PFSK-1 (cell line): ENCODE results near the gene BEND6.

ENCODE experiments used
- FOXP2 ChIP-seq: optimal IDR thresholded peaks from 2 replicates; pipeline ENCODE3; 2011; ENCODE audit warnings: borderline replicate concordance, control low read depth, inconsistent platforms; ENCODE audit not compliant: insufficient read depth; ENCODE audit errors: extremely low read length, extremely low read depth
- POLR2AphosphoS5 ChIP-seq: IDR thresholded peaks from 2 replicates; pipeline ENCODE4 v1.6.1; 2012; ENCODE audit warnings: low read depth, mild to moderate bottlenecking, control low read depth, low read length, moderate library complexity
- REST ChIP-seq, 2 experiments: IDR thresholded peaks; 2 replicates each; pipeline versions ENCODE4 v1.6.1 to v1.8.0; 2011 to 2012; ENCODE audit warnings: low read depth in 2 of 2, low read length in 2 of 2, control low read depth in 1 of 2, inconsistent platforms in 1 of 2, mild to moderate bottlenecking in 1 of 2, moderate library complexity in 1 of 2; ENCODE audit not compliant: insufficient read depth in 1 of 2
- SIN3A ChIP-seq: IDR thresholded peaks from 2 replicates; pipeline ENCODE4 v1.6.1; 2012; ENCODE audit warnings: mild to moderate bottlenecking, low read length, moderate library complexity, borderline replicate concordance; ENCODE audit not compliant: insufficient read depth
- TAF1 ChIP-seq: IDR thresholded peaks from 2 replicates; pipeline ENCODE4 v1.6.1; 2012; ENCODE audit warnings: low read length, control low read depth, borderline replicate concordance; ENCODE audit not compliant: insufficient read depth

Gene BEND6

GRCh38 chr6:57069228-57069627, 114.3 kb downstream of the BEND6 start:
- TF ChIP-seq POLR2AphosphoS5 = no peak
- no peak for TF ChIP-seq SIN3A
- no peak for TF ChIP-seq FOXP2
- TF ChIP-seq REST (IDR thresholded peaks at IDR 0.05; ENCODE audit: insufficient read depth in 1 of 2, low read depth in 2 of 2, low read length in 2 of 2) = no peak
- TF ChIP-seq TAF1 = no peak

GRCh38 chr6:57069920-57070331, 115.0 kb downstream of the BEND6 start:
- no peak for TF ChIP-seq SIN3A
- TF ChIP-seq REST (IDR thresholded peaks at IDR 0.05; ENCODE audit: insufficient read depth in 1 of 2, low read depth in 2 of 2, low read length in 2 of 2) = no peak
- no peak for TF ChIP-seq TAF1
- TF ChIP-seq POLR2AphosphoS5 = no peak
- no peak for TF ChIP-seq FOXP2

GRCh38 chr6:57072108-57072507, 117.2 kb downstream of the BEND6 start:
- TF ChIP-seq POLR2AphosphoS5 (no peak), SIN3A (no peak), FOXP2 (no peak), TAF1 (no peak), REST (IDR thresholded peaks at IDR 0.05; ENCODE audit: insufficient read depth in 1 of 2, low read depth in 2 of 2, low read length in 2 of 2) (no peak)

- TF ChIP-seq POLR2AphosphoS5 = no peak
Observed at GRCh38 chr6:57074383-57074782, 119.5 kb downstream of the BEND6 start.

- TF ChIP-seq FOXP2 = no peak
- TF ChIP-seq TAF1 = no peak
- no peak for TF ChIP-seq REST (IDR thresholded peaks at IDR 0.05; ENCODE audit: insufficient read depth in 1 of 2, low read depth in 2 of 2, low read length in 2 of 2)
- no peak for TF ChIP-seq SIN3A
- no peak for TF ChIP-seq POLR2AphosphoS5
Observed at GRCh38 chr6:57075092-57075491, 120.2 kb downstream of the BEND6 start.
